ENCODE results near the gene TMEM247.

GRCh38 chr2:46462936-46463335, 16.4 kb upstream of the TMEM247 start:
- TF ChIP-seq CTCF (IDR thresholded peaks at IDR 0.05 in 8 of 11, conservative IDR thresholded peaks at IDR 0.05 in 3 of 11): no peak
- TF ChIP-seq POLR2A (IDR thresholded peaks at IDR 0.05): no peak
- TF ChIP-seq POLR2AphosphoS5 (IDR thresholded peaks at IDR 0.05): no peak
